Gastrocnemius medialis (tissue), 4 donors: ENCODE results near the gene NUDT9. TPM values are rescaled to one million over a fixed set of nuclear protein-coding genes. Genes with fewer than 3 reads are reported as not detected.
"Not testable (repeated sequence)": the region's sequence is repeated elsewhere in the genome, so short reads cannot be mapped to it uniquely, and the experiment has no call there.

Experiments used
- ATAC-seq, 2 donors: fragments of 150-250 bp; one replicate each; pipeline ENCODE4 v1.9.1; 2016
- DNase-seq, 2 donors: peaks; one replicate each; pipeline ENCODE4 v3.0.0-alpha.2; 2019
- H3K27ac ChIP-seq, 4 donors: fragments of 200-600 bp; sonication (generic); 1 replicate in 1 of 4; 2 replicates in 3 of 4; pipeline ENCODE4 v1.5.1; 2016 to 2018; ENCODE audit warnings: mild to moderate bottlenecking in 2 of 4, moderate library complexity in 1 of 4
- H3K27me3 ChIP-seq, 3 donors: fragments of 200-600 bp; sonication (generic) in 2 of 3; 1 replicate in 1 of 3; 2 replicates in 2 of 3; pipeline versions ENCODE4 v1.5.1 to v1.6.0; 2016 to 2019; ENCODE audit warnings: mild to moderate bottlenecking in 1 of 3, moderate library complexity in 1 of 3
- H3K36me3 ChIP-seq, 2 donors: fragments of 200-600 bp; sonication (generic) in 1 of 2; one replicate each; pipeline ENCODE4 v1.5.1; 2017 to 2018
- H3K4me1 ChIP-seq, 2 donors: fragments of 200-600 bp; sonication (generic) in 1 of 2; one replicate each; pipeline ENCODE4 v1.5.1; 2016 to 2017; ENCODE audit warnings: mild to moderate bottlenecking in 2 of 2
- H3K4me3 ChIP-seq, 4 donors: fragments of 200-600 bp; sonication (generic) in 3 of 4; 1 replicate in 1 of 4; 2 replicates in 3 of 4; pipeline ENCODE4 v1.5.1; 2016 to 2019; ENCODE audit warnings: mild to moderate bottlenecking in 2 of 4
- H3K9me3 ChIP-seq, 3 donors: fragments of 200-600 bp; sonication (generic) in 2 of 3; 1 replicate in 1 of 3; 2 replicates in 2 of 3; pipeline ENCODE4 v1.5.1; 2016 to 2019
- POLR2A ChIP-seq, 2 donors: fragments of 450-650 bp; IDR thresholded peaks; one replicate each; pipeline ENCODE4 v1.6.1; 2017; ENCODE audit warnings: antibody characterized with exemption in 2 of 2, mild to moderate bottlenecking in 2 of 2, moderate library complexity in 2 of 2
- in situ Hi-C, 4 donors: fragments of 200-750 bp; cut with MboI; loops; one replicate each; pipeline versions ENCODE4 v1.15.0 to v1.8.0; 2017; ENCODE audit warnings: low sequenced_read_pairs in 4 of 4
- intact Hi-C: fragments of 100-400 bp; cut with DNase I; formaldehyde crosslinking; loops from one replicate; pipeline ENCODE4 v1.15.1; 2023; ENCODE audit warnings: low total_unique reads
- total RNA-seq, 4 donors: library from RNA; depleted of rRNA; stranded (reverse); fragments of >200 nt; gene quantifications; one replicate each; pipeline versions ENCODE4 v1.1.0 to v1.2.3, GENCODE V29; 2016
- TF ChIP-seq, protein P1 (sequence below), 5 experiments: fragments of 450-650 bp in 3 of 5; fragments of 200-600 bp in 2 of 5; sonication (generic) in 2 of 5; IDR thresholded peaks in 4 of 5; conservative IDR thresholded peaks in 1 of 5; 1 replicate in 4 of 5; 2 replicates in 1 of 5; pipeline ENCODE4 v1.5.1; 2016 to 2019; ENCODE audit warnings: antibody characterized with exemption in 5 of 5, mild to moderate bottlenecking in 3 of 5, moderate library complexity in 3 of 5

NUDT9 gene
- total RNA-seq, 4 donors from 2014 or later: 13.4 to 16.7 (median 15.8) TPM

DNA sequence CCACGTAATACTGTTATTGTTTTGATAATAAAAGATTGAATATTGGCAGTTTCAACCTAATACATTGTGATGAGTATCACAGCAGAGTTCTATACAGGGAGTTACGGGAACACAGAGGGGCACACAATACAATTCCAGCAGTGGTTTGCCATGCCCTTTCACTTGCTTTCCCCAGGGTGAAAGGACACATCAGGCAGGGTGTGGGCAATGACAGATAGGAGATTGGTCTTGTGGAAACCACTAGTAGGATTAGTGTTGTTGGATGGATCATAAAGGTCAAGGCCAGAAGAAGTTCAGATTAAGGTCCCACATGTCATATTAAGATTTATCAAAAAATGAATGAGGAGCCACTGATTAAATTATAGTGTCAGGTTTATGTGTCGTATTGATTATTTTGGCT lies 39.4 kb upstream of the NUDT9 start:
- in situ Hi-C loops (loop anchor here in 2 of 4 donors (25.0 kb wide), 1 partner anchor 454 kb away; the partner anchor contains the start of gene MEPE (in 2 of the 2)), intact Hi-C loops (no loop called here)
- Histone ChIP-seq H3K27ac (no peak overlapping the region), H3K27me3 (no peaks in the 10 kb centered on the region), H3K4me1 (no peaks in the 10 kb centered on the region), H3K36me3 (no peaks in the 10 kb centered on the region), H3K9me3 (no peaks in the 10 kb centered on the region), H3K4me3 (no peak overlapping the region)
- TF ChIP-seq, protein P1, sequence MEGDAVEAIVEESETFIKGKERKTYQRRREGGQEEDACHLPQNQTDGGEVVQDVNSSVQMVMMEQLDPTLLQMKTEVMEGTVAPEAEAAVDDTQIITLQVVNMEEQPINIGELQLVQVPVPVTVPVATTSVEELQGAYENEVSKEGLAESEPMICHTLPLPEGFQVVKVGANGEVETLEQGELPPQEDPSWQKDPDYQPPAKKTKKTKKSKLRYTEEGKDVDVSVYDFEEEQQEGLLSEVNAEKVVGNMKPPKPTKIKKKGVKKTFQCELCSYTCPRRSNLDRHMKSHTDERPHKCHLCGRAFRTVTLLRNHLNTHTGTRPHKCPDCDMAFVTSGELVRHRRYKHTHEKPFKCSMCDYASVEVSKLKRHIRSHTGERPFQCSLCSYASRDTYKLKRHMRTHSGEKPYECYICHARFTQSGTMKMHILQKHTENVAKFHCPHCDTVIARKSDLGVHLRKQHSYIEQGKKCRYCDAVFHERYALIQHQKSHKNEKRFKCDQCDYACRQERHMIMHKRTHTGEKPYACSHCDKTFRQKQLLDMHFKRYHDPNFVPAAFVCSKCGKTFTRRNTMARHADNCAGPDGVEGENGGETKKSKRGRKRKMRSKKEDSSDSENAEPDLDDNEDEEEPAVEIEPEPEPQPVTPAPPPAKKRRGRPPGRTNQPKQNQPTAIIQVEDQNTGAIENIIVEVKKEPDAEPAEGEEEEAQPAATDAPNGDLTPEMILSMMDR (IDR thresholded peaks at IDR 0.05 in 4 of 5, conservative IDR thresholded peaks at IDR 0.05 in 1 of 5): no peak
- DNase-seq (no peak), ATAC-seq (no peak)

DNA sequence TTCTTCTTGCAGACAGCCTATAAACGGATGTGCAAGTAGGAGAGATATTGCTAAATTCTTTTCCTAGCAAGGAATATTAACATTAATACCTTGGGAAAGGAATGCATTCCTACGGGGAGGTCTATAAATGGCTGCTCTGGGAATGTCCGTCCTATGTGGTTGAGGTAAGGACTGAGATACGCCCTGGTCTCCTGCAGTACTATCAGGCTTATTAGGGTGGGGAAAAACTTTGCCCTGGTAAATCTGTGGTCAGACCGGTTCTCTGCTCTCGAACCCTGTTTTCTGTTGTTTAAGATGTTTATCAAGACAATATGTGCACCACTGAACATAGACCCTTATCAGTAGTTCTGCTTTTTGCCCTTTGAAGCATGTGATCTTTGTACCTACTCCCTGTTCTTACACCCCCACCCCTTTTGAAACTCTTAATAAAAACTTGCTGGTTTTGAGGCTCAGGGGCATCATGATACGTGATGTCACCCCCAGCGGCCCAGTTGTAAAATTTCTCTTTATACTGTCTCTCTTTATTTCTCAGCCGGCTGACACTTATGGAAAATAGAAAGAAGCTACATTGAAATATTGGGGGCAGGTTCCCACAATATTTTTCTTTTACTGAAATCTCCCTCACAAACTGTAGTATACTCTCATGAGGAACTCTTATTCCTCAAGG lies 37.8 kb upstream of the NUDT9 start:
- intact Hi-C loops, DNase-seq, H3K4me1 ChIP-seq, H3K4me3 ChIP-seq, ATAC-seq, H3K27me3 ChIP-seq, H3K36me3 ChIP-seq, H3K27ac ChIP-seq, H3K9me3 ChIP-seq: not testable (repeated sequence)
- in situ Hi-C loops: loop anchor here in 2 of 4 donors (25.0 kb wide), 1 partner anchor 453 kb away; the partner anchor contains the start of gene MEPE (in 2 of the 2)

DNA sequence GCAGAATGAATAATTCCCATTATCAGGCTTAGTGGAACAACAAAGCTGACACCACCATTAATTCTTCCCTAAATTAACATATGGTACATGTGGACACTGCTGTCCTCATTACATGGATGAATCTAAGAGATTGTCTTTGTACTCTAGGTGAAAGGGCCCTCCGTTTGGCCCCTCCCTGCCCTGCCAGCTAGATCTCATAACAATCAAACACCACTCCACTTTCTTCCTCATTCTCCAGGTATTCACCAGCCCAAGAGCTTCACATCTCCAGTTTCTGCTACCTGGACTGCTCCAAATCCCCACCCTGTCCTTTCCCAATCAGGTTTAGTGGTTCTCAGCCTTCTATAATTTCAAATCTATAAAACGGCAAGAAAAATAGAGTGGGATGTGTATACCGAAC lies 35.1 kb upstream of the NUDT9 start:
- intact Hi-C loops: no loop called here
- no peak for ATAC-seq

DNA sequence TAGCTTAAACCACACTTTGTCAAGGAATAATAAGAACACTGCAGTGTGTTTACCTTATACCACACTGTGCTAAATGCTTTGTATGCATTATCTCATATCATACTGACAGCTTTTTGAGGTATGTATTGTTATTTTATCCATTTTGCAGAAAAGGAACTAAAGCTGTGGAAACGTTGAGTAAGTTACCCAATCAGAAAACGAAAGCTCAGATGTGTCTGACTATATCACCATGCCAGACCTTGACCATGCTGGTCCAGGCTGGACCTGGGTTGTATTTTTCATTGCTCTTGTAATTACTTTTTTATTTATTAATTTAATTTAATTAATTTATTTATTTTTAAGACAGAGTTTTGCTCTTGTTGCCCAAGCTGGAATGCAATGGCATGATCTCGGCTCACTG lies 33.5 kb upstream of the NUDT9 start:
- H3K4me1 ChIP-seq: peaks cover 0 to 5% of the 10 kb centered on the region in 2 donors
- H3K27ac ChIP-seq: no peak overlapping the region
- in situ Hi-C loops (loop anchor here in 2 of 4 donors (25.0 kb wide), 1 partner anchor 448 kb away; the partner anchor contains the start of gene MEPE (in 2 of the 2)), intact Hi-C loops (no loop called here)
- H3K36me3 ChIP-seq: no peaks in the 10 kb centered on the region
- H3K9me3 ChIP-seq: no peaks in the 10 kb centered on the region
- ATAC-seq (no peak), DNase-seq (no peak)
- no peaks in the 10 kb centered on the region for H3K27me3 ChIP-seq
- TF ChIP-seq, protein P1 (IDR thresholded peaks at IDR 0.05 in 4 of 5, conservative IDR thresholded peaks at IDR 0.05 in 1 of 5): no peak
- no peak for TF ChIP-seq POLR2A (IDR thresholded peaks at IDR 0.05)
- peak overlapping the region; percentile 55 to 71 (median 63) for H3K4me3 ChIP-seq

More for the DNA sequence above, 35.1 kb upstream of the NUDT9 start:
- Histone ChIP-seq H3K27me3 (no peaks in the 10 kb centered on the region), H3K4me1 (peaks cover 0 to 5% of the 10 kb centered on the region in 2 donors), H3K4me3 (peak overlapping the region in 1 of 4 donors; percentile 71), H3K9me3 (no peaks in the 10 kb centered on the region), H3K36me3 (no peaks in the 10 kb centered on the region), H3K27ac (no peak overlapping the region)
- DNase-seq: no peak
- in situ Hi-C loops: loop anchor here in 2 of 4 donors (25.0 kb wide), 1 partner anchor 450 kb away; the partner anchor contains the start of gene MEPE (in 2 of the 2)
- no peak for TF ChIP-seq POLR2A (IDR thresholded peaks at IDR 0.05)
- TF ChIP-seq, protein P1 (IDR thresholded peaks at IDR 0.05 in 4 of 5, conservative IDR thresholded peaks at IDR 0.05 in 1 of 5): no peak

DNA sequence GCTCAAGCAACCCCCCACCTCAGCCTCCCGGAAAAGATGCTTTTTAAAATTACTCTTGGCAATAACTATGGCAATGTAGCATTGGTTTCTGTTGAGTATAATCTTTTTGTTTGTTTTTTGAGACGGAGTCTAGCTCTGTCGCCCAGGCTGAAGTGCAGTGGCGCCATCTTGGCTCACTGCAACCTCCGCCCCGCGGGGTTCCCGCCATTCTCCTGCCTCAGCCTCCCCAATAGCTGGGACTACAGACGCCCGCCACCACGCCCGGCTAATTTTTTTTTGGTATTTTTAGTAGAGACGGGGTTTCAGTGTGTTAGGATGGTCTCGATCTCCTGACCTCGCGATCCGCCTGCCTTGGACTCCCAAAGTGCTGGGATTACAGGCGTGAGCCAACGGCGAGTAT lies 32.3 kb upstream of the NUDT9 start:
- H3K27me3 ChIP-seq, H3K4me1 ChIP-seq, H3K9me3 ChIP-seq, DNase-seq, H3K36me3 ChIP-seq, ATAC-seq, intact Hi-C loops: not testable (repeated sequence)
- in situ Hi-C loops: loop anchor here in 2 of 4 donors (25.0 kb wide), 1 partner anchor 447 kb away; the partner anchor contains the start of gene MEPE (in 2 of the 2)
- Histone ChIP-seq H3K27ac (peak overlapping the region in 3 of 4 donors; percentile 65 to 78 (median 77)), H3K4me3 (peak overlapping the region; percentile 55 to 71 (median 63))
